Activated CD4-positive, alpha-beta T cell treated with anti-CD3 and anti-CD28 coated beads, Interleukin-2, amount 50 U/mL, for 1 hour (primary cell): ENCODE measurements around the gene CFAP68.

ENCODE experiments used
- DNase-seq: peaks from one replicate; pipeline ENCODE4 v3.0.0-alpha.2; 2020

CFAP68 gene, protein sequence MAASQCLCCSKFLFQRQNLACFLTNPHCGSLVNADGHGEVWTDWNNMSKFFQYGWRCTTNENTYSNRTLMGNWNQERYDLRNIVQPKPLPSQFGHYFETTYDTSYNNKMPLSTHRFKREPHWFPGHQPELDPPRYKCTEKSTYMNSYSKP

DNA sequence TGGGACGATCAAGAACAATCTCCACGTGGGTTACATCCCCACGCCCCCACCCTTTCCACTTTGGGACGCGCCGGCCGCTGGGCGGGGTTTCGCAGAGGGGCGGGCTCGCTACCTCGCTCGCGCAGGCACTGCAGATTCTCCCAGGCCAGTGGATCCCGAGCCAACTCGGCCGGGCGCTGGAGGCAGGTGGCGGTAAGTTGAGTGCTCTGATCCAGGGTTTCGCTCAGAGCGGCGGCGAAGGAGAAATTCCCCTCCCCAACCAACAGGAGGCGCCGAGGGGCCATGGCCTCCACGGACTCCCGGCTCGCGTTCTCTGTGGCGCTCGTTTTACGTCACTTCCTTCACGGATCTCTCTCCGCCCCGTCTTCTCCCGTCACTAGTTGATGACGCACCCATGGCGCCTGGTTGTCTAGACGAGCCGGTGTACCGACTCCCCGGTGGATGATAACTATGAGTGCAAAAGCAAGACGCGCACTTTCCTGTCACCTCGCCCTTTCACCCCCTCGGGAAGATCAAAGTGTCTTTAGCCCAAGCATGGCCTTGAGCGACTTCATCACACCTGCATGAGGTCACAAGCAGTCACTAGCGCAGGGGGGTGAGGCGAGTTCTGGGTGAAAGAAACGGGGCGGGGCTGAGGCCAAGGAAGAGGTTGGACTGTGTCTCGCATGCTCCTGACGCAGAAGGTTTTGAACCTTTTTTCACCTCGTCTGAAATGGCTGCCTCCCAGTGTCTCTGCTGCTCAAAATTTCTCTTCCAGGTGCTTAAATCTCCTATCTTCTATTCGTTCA lies at the start of gene CFAP68, which contains the start of gene FDXACB1:
Gene CFAP68, plus strand, starts transcription at position 693 of the 788 bp plus-strand sequence. Its CDS starts 20 bp downstream, at position 713.
Gene FDXACB1, minus strand, starts transcription at position 317 of the 788 bp plus-strand sequence. Its CDS starts 33 bp downstream, at position 284.
- peak; percentile 94 for DNase-seq

DNA sequence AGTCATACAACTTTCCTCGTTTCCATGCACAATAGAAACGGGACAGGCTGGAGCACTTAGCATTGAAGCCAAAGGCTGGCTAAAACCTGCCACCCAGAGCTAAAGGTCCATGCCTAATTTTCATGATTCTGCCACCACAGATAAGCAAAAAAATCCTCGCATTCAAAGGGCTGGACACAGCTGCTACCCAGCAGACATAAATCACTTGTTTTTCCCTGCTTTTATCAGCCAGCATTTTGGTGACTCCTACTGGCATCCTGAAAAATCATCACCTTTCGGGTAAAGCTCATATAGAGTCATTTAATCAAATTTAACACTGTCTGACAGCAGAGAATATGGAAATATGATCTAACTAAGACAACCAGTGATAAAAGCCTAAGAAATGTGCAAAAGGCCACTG lies 45.8 kb upstream of the CFAP68 start:
- no peak for DNase-seq

GRCh38 chr11:111834432-111835163 lies 44.7 kb upstream of the CFAP68 start:
- DNase-seq: no peak

- DNase-seq: no peak
These were observed 43.7 kb upstream of the CFAP68 start for GRCh38 chr11:111835665-111836064.

DNA sequence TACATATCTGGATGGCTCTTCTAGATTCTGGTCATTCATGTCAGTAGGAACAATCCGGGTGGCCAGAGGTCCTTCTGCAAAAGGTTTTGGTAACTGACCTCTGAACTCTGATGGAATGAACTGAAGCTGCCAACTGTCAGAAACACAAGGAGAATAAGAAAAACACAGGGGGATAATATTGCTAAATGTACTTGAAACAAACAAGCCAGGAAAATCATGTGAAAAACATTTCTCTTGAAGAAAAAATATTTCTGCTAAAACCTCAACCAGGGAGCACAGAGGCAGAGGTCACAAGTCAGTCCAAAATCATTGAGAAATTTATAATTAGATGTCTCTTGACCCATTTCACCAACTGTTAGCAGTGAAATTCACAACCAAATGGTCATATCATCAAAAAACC lies 43.2 kb upstream of the CFAP68 start:
- DNase-seq: no peak

GRCh38 chr11:111836721-111837120 lies 42.6 kb upstream of the CFAP68 start:
- DNase-seq: no peak

DNA sequence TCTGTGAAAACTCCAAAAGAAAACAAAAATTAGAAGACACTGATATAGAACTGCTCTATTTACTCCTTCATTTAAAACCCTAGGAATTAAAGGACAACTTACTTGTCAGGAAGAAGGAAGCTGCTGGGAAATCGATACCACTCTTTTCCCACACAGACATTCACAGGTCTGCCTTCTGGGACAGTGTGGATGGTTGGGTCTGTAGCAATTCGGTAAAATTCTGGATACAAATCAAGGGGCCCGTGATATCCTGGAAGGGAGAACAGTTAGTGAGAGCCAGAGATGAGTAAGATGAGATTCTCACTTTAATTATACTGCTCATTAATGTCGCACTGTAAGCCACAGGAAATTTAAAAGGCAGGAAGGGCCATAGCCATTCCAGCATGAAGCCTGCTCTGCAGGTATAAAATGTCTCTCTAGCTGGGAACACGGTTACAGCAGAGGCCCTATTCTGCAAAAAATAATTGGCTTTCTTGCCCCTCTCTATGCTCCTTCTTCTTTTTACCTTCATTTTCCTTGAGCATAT lies 41.9 kb upstream of the CFAP68 start:
- DNase-seq: no peak

DNA sequence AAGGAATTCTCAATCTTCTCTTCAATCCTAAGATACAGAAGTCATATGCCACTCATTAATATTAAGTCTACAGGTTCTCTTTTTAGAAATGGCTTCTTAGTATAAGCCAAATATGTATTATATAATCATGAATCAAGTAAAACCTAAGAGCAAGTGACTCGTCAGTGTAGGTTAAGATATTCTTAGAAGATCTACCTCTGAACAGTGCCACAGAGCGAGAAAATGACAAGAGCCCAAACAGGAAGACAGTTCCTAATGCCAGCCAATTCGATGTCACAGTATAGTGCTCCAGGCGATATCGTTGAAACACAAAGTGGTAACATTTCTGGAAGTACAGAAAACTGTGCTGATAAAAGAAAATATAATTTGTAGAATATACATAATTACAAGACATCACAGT lies 41.3 kb upstream of the CFAP68 start:
- no peak for DNase-seq

- DNase-seq: no peak
These were observed 39.2 kb upstream of the CFAP68 start for GRCh38 chr11:111840143-111840542.

DNA sequence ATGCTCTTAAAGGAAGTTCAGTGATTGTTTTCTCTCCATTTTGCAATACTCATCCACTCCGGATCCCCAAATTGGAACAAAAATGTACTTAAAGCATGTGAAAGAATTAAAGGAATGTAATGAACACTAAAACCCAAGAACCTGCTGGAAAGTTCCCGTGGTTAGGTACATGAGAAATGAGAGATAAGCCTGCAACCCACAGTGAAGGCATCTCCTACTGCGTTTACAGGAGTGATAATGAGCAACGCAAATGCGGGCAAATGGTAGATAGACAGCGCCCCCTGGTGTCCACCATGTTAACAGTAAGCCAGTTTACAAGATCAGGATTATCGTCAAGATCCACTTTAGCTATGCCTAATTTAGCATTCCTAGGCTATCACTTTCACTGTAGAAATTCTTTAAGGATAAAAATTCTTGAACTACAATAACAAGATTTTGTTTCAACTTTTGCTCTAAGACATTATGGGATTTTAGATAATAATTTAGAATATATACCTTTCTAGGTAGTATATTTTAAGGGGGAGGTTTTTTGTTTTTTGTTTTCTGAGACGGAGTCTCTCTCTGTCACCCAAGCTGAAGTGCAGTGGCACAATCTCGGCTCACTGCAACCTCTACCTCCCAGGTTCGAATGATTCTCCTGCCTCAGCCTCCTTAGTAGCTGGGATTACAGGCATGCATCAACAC lies 37.8 kb upstream of the CFAP68 start:
- DNase-seq: peak; percentile 88

DNA sequence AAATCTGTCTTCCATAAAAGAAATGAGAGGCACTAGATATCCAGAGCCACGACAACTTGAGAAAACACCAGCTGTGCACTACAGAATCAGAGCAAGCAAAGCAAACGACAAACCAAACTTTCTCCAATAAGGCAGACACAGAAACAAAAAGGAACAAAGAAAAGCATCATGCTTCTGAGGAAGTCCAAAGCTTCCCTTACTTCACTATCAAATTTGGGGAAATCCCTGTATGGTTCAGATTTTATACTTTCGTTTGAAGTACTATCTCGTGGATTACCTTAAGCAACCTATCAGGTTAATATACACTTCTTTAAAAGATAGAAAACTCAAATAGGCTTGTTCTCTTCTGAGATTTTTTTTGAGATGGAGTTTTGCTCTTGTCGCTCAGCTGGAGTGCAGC lies 35.7 kb upstream of the CFAP68 start:
- no peak for DNase-seq

DNA sequence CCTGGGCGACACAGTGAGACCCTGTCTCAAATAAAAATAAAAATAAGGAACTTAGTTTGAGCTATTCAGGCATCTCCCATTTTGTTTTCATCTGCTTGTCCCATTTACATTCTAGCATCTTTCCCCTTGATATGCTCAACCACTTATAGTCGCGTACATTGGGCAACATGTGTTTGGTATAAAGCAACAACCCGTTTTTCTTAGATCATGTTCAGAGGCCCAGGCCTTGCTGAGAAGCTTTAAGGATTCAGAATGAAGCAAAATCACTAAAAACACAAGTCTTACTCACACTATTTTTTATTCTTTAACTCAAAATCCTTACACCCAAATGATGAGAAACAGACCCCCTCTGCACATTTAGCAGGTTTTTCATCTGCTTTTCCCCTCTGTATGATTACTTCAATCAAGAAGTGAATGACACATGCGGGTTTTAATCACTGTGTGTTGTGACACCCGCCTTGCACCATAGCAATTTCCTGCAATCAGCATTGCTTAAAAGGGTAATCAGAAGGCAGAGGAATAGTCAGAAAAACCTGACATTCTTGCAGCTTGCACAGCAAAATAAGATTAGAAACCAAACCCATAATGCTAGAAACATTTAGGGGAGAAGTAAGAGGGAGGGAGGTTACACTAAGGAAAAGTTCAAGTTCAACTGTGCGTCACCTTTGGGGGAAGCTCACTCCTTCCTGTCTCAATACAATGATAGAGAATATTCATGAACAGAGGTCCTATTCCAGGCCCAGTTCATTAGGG lies 33.9 kb upstream of the CFAP68 start:
- DNase-seq: no peak

GRCh38 chr11:111846063-111846462 lies 33.3 kb upstream of the CFAP68 start:
- DNase-seq: no peak

- no peak for DNase-seq
These were observed 32.7 kb upstream of the CFAP68 start for GRCh38 chr11:111846636-111847035.

DNA sequence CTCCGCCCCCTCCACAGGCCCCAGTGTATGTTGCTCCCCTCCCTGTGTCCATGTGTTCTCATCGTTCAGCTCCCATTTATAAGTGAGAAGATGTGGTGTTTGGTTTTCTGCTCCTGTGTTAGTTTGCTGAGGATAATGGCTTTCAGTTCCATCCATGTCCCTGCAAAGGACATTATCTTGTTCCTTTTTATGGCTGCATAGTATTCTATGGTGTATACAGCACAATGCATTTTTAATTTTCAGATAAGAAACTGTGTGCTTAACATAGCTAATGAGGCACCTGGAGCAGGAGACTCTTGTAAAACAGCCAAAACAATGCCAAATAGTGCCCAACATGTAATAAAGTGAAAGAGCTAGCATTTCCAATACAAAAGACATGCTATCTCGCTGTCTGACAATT lies 29.7 kb upstream of the CFAP68 start:
- DNase-seq: no peak

DNA sequence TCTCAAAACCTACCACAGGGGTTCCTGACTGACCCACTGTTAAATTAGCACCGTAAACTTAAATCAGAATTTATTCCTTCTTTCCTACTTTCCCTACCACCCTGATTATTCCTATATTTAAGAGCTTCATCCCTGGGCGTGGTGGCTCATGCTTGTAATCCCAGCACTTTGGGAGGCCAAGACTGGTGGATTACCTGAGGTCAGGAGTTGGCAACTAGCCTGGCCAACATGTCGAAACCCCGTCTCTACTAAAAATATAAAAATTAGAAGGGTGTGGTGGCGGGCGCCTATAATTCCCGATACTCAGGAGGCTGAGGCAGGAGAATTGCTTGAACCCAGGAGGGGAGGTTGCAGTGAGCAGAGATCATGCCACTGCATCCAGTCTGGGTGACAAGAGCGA lies 28.3 kb upstream of the CFAP68 start:
- DNase-seq: no peak

DNA sequence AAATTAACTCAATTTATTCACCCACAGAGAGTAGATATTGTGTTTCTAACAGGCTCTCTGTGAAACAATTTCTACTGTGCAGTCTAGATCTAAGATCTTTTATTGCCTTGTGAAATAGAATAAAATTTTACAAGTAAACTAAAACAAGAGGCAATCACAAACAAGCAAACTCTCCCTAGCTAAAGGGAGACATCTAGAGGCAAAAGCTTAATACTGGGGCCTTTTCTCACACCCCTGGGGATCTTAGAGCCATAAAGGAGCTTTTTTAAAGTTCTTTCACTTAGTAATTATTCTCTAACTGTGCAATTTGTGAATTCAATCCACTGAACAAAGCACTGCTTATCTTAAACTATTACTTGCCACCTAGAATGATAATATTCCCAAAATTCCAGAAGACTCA lies 27.7 kb upstream of the CFAP68 start:
- DNase-seq: no peak

DNA sequence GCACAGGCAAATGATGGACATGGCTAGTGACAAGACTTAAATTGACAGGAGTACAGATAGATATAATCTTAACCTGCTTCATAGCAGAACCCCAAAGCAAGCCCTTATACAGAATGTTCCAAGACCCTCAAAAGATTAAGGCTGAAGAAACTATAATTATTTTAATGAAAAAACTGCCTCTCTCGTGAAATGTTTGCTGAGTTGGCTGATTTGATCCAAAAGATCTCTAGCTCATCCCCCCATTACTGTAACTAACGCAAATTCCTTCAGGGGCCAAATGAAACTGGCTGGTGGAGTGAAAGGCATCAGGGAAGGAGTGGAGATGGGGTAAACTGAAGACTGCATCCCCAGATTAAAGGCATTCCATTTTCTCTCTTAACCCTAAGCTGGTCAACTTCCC lies 27.2 kb upstream of the CFAP68 start:
- DNase-seq: no peak

- no peak for DNase-seq
These were observed 23.8 kb upstream of the CFAP68 start for GRCh38 chr11:111855506-111855905.

- no peak for DNase-seq
These were observed 19.1 kb upstream of the CFAP68 start for GRCh38 chr11:111860257-111860656.

DNA sequence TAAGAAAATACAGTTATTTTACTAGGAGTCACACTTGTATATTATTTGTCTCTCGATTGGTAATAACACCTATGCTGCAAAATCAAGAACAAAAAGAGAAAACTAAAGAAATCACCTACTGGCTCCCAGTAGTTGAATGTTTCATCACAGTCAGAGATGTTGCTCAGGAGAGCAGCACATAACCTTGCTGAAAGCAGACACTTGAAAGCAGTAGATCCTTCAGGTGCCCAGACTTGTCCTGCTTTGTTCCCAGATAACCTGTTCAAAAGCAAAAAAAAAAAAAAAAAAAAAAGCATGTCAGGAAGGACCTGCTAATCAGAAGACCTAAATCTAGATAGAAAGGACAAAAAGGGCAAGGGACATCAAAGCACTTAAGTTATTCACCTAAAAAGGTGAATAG lies 9.2 kb upstream of the CFAP68 start:
- DNase-seq: no peak

DNA sequence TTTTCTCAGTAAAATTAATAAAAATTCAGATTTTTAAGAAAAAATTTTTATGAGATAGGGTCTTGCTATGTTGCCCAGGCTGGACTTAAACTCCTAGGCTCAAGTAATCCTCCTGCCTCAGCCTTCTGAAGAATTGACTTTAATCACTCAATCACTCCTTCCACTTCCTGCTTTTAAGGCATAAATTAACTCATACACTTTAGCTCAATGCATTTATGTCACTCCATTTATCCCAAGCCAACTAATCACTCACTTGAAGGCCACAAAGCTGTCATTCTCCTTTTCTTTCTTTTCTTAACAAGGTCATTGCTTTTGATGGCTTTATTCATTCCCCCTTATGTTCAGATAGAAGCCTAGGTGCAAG lies 8.8 kb upstream of the CFAP68 start:
- DNase-seq: no peak
